Mesothelial cell of epicardium (in vitro differentiated cells): ENCODE results near the gene CRACR2A. TPM values are rescaled to one million over a fixed set of nuclear protein-coding genes. Genes with fewer than 3 reads are reported as not detected.

Experiments
- DNase-seq, 2 experiments: peaks; one replicate each; pipeline ENCODE4 v3.0.0; 2021; ENCODE audit warnings: low spot score in 2 of 2; ENCODE audit not compliant: unreplicated experiment in 2 of 2
- H3K27ac Mint-ChIP-seq: 2 replicates; pipeline ENCODE4 v1.8.0; 2021; ENCODE audit warnings: mixed read lengths
- H3K27me3 Mint-ChIP-seq: 2 replicates; pipeline ENCODE4 v1.8.0; 2021; ENCODE audit warnings: low read depth, mixed read lengths
- H3K36me3 Mint-ChIP-seq: 2 replicates; pipeline ENCODE4 v1.8.0; 2021; ENCODE audit warnings: mixed read lengths
- H3K4me1 Mint-ChIP-seq: 2 replicates; pipeline ENCODE4 v1.8.0; 2021; ENCODE audit warnings: mixed read lengths
- H3K4me3 Mint-ChIP-seq: 2 replicates; pipeline ENCODE4 v1.8.0; 2021; ENCODE audit warnings: mild to moderate bottlenecking, moderate library complexity, mixed read lengths
- H3K9me3 Mint-ChIP-seq: 2 replicates; pipeline ENCODE4 v1.8.0; 2021; ENCODE audit warnings: mixed read lengths
- CTCF ChIP-seq: fragments of 200-600 bp; sonication (generic); IDR thresholded peaks from one replicate; pipeline ENCODE4 v1.5.0; 2021; ENCODE audit warnings: antibody characterized with exemption; ENCODE audit not compliant: unreplicated experiment
- total RNA-seq: library from RNA; stranded (reverse); gene quantifications from 3 replicates; pipeline ENCODE4 v1.2.1, GENCODE V29; 2021

CRACR2A gene
- total RNA-seq, 1 donor from 2014 or later, result 1.0 TPM

GRCh38 chr12:3596703-3597415, 156.1 kb downstream of the CRACR2A start:
- no peak overlapping the region for H3K27ac Mint-ChIP-seq

GRCh38 chr12:3595721-3596120, 157.2 kb downstream of the CRACR2A start:
- Mint-ChIP-seq H3K27me3 (peaks cover 28% of the 10 kb centered on the region), H3K9me3 (no peaks in the 10 kb centered on the region), H3K27ac (no peak overlapping the region), H3K4me3 (no peak overlapping the region), H3K36me3 (no peaks in the 10 kb centered on the region), H3K4me1 (no peaks in the 10 kb centered on the region)
- no peak for TF ChIP-seq CTCF
- no peak for DNase-seq

More at GRCh38 chr12:3596703-3597415, 156.1 kb downstream of the CRACR2A start:
- Mint-ChIP-seq H3K4me3 (no peak overlapping the region), H3K9me3 (no peaks in the 10 kb centered on the region), H3K4me1 (no peaks in the 10 kb centered on the region), H3K27me3 (peaks cover 32% of the 10 kb centered on the region), H3K36me3 (no peaks in the 10 kb centered on the region)
- no peak for TF ChIP-seq CTCF
- DNase-seq, result no peak

GRCh38 chr12:3594966-3595365, 157.9 kb downstream of the CRACR2A start:
- H3K27me3 Mint-ChIP-seq, result peaks cover 27% of the 10 kb centered on the region

GRCh38 chr12:3593906-3594483, 158.9 kb downstream of the CRACR2A start:
- DNase-seq, result no peak
- Mint-ChIP-seq H3K27me3 (peaks cover 33% of the 10 kb centered on the region), H3K4me1 (no peaks in the 10 kb centered on the region)

More at GRCh38 chr12:3594966-3595365, 157.9 kb downstream of the CRACR2A start:
- no peaks in the 10 kb centered on the region for H3K4me1 Mint-ChIP-seq
- no peaks in the 10 kb centered on the region for H3K36me3 Mint-ChIP-seq
- no peak for TF ChIP-seq CTCF
- DNase-seq, result no peak
- H3K27ac Mint-ChIP-seq, result no peak overlapping the region
- no peaks in the 10 kb centered on the region for H3K9me3 Mint-ChIP-seq
- no peak overlapping the region for H3K4me3 Mint-ChIP-seq

GRCh38 chr12:3592856-3593625, 159.9 kb downstream of the CRACR2A start:
- peaks cover 32% of the 10 kb centered on the region for H3K27me3 Mint-ChIP-seq
- H3K4me1 Mint-ChIP-seq, result no peaks in the 10 kb centered on the region
- H3K36me3 Mint-ChIP-seq, result no peaks in the 10 kb centered on the region
- DNase-seq, result no peak
- no peak overlapping the region for H3K4me3 Mint-ChIP-seq
- no peak for TF ChIP-seq CTCF
- no peak overlapping the region for H3K27ac Mint-ChIP-seq
- no peaks in the 10 kb centered on the region for H3K9me3 Mint-ChIP-seq

More at GRCh38 chr12:3593906-3594483, 158.9 kb downstream of the CRACR2A start:
- no peak overlapping the region for H3K27ac Mint-ChIP-seq
- no peak for TF ChIP-seq CTCF
- no peaks in the 10 kb centered on the region for H3K9me3 Mint-ChIP-seq
- no peaks in the 10 kb centered on the region for H3K36me3 Mint-ChIP-seq
- no peak overlapping the region for H3K4me3 Mint-ChIP-seq
